ENCODE results near the gene PHKA1.
"Not testable (repeated sequence)": the region's sequence is repeated elsewhere in the genome, so short reads cannot be mapped to it uniquely, and the experiment has no call there.

Gene PHKA1

DNA sequence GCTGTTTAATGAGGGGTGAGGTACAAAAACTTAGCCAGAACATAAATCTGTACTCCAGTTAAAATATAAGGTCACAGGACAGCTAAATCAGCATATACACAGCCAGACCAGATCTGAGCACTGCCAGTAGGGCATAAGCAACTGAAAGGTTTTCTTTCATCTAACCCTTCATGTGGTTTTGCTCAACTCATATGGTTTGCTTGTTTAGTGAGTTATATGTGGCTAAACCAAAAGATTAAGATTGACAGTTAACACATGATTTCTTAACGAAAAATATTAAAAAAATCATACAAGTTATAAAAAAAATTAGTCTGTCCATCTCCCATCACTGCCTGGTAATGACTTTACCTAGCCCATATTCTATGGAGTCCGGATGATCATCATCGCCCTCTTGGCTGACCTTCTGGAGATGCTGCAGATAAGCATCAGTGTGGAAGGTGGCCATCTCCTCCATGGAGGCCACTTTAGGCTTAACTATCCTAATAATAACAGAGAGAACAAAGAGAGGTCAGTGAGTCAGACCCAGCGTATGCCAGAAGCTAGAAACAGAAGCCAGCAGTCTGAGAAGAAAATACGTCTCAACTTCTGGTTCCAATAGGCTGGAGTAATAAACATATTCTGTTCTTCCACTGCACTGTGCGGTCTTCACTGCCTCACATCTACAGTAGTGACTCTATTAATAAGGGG is 145.6 kb downstream of the PHKA1 start:
- no peak for DNase-seq

DNA sequence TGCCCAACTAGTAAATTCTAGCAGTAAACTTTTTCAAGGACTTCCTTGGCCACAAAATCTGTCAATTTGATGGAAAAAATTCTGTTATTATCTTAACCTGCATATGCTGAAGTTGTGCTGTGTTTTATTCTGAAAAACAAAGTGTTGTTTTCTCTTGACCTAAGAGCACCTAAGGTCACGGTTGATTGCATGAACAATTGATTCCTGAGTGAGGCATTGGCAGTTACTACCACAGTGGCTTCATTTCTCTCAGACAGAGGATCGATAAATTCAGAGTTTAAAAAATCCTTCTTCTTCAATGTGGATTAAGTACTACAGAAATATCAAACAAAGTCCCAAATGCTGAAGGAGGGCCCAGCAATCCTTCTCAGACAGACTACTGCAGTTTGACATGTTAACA is 147.7 kb downstream of the PHKA1 start:
- no peak for DNase-seq

DNA sequence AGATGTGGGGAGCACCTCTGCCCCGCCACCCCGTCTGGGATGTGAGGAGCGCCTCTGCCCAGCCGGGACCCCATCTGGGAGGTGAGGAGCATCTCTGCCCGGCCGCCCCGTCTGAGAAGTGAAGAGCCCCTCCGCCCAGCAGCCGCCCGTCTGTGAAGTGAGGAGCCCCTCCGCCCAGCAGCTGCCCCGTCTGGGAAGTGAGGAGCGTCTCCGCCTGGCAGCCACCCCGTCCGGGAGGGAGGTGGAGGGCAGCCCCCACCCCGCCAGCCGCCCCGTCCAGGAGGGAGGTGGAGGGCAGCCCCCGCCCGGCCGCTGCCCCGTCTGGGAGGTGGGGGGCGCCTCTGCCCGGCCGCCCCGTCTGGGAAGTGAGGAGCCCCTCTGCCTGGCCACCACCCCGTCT is 154.5 kb downstream of the PHKA1 start:
- not testable (repeated sequence) for DNase-seq

DNA sequence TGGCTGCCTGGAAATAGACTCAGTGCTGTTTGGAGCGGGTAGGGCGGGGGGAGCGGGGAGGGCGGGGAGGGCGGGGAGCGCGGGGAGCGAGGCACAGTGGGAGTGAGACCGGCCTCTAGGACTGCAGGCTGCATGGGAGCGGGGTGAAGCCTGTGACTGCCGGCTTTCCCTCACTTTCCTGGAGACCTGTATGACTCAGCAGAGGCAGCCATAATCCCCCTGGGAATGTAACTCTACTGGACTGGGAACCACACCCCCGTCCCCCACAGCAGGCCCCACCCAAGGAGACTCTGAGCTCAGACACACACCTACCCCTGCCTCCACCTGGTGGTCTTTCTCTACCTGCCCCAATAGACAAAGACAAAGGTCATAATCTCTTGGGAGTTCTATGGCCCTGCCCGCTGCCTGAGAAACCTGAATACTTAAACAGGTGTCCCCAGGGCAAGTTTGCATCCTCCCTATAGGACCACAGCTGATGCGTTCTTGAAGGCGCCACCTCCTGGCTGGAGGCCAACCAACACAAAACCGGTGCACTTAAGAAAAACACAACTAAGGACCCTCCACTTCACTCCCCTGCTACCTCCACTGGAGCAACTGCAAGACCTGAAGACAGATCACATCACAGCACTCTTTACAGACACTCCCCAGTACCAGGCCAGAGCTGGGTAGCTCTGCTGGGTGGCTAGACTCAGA is 159.5 kb downstream of the PHKA1 start:
- no peak for DNase-seq

DNA sequence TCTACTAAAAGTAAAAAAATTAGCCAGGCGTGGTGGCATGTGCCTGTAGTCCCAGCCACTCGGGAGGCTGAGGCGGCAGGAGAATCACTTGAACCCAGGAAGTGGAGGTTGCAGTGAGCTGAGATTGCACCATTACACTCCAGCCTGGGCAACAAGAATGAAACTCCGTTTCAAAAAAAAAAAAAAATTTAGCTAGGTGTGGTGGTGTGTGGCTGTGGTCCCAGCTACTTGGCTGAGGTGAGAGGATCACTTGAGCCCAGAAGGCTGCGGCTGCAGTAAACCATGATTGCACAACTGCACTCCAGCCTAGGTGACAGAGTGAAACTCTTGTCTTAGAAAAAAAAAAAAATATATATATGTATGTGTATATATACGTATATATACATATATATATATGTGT is 161.7 kb downstream of the PHKA1 start:
- not testable (repeated sequence) for DNase-seq

DNA sequence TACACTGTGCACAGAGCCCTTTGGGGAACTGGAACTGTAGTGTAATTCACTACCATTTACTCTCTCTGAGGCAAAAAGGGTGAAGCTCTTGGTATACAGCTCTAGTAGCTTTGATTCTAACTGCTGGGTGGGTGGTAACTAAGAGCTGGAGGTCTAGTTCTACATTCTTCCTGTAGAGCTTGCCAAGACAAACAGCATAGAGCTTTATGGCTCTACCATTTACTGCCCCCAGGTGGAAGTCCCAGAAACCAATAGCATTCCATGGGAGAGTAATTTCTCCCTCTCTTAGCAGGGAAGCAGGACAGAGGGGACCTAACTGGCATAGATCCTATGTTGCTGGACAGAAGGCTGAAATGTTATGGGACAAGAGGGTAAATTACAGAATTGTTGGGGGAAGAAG is 168.1 kb downstream of the PHKA1 start:
- DNase-seq = no peak

DNA sequence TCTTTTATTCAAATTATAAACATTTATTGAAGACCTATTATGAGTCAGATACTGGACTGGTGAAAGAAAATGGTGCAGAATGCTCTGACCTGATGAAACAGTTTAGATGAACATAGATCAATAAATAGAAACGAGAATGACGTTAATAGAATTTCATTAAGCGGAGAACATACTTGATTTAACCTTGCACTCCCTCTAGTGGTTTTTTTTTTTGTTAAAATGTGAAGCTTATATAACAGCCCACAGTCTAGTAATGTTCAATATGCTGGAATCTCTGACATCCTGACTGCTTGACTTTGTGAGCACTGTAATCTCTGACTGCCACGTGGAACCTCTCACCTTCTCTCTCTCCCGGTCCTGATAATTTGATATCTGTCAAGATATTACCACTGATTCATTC is 173.8 kb downstream of the PHKA1 start:
- DNase-seq = no peak

DNA sequence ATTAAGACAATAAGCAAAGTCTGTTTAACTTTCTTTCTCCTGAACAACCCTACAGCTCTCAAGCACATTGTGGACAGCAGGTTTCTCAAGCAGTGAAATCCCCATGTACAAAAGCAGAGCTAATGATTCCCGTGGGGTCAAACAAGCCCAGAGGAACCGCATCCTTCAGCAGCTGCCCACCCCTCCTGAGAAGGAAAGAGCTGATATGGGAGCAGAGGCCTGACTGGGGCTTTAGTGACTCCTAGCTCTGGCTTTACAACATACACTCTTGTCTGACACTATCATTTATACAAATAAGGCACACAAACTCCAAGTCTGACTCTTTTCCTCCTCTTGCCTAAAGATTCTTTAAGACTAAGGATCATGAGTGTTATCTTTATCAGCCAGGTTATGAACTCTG is 174.3 kb downstream of the PHKA1 start:
- no peak for DNase-seq

DNA sequence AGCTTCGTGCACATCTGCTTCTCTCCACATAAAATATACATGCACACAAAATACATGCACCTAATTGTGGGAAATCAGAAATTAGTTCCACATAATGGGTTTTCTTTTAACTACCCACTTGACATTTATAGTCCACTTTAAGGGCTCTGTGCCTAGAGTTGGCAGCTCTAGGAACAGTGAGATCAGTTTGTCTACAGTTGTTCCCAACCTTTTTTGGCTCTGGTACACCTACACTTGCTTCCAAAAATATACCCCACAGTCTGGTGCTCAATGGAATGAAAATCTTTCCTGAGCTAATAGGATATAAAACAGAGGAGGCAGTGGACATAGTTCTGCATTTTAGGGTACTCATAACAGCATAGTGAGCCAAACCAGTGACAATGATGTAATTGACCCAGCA is 177.6 kb downstream of the PHKA1 start:
- DNase-seq = no peak

DNA sequence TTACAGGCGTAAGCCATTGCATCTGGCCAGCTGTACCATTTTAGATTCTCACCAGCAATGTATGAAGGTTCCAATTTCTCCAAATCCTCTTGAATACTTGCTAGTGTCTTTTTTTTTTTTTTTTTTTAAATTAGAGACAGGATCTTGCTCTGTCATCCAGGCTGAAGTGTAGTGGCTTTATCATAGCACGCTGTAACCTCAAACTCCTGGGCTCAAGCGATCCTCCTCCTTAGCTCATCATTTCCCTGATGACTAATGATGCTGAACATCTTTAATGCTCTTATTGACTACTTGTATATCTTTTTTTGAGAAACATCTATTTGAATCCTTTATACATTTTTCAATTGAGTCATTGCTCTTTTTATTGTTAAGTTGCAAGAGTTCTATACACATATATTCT is 181.7 kb downstream of the PHKA1 start:
- no peak for DNase-seq

Measured in stimulated activated CD4-positive, alpha-beta T cell treated with anti-CD3 and anti-CD28 coated beads, Interleukin-1b, Interleukin-23, amount 100 ng/mL, for 48 hours (primary cell).